ENCODE results near the gene APBB2. TPM values are rescaled to one million over a fixed set of nuclear protein-coding genes. Genes with fewer than 3 reads are reported as not detected.

The APBB2 gene
- total and polyA plus RNA-seq, 2 experiments from 2014 or later = 24.1 to 61.0 TPM

GRCh38 chr4:41143311-41144039, 70.9 kb downstream of the APBB2 start:
- Histone ChIP-seq H3K36me3 (ENCODE audit: low read depth) (no peaks in the 10 kb centered on the region), H3K27ac (peak overlapping the region; percentile 92), H3K4me3 (peak overlapping the region; percentile 63), H3K9ac (peak overlapping the region; percentile 75), H2AFZ (peak overlapping the region; percentile 1; the same call in 1 of the 2 replicates), H3K79me2 (ENCODE audit: insufficient read depth) (peaks cover 58% of the 10 kb centered on the region), H3K4me1 (ENCODE audit: insufficient read depth) (peaks cover 71% of the 10 kb centered on the region), H3K9me3 (ENCODE audit: low read depth) (no peaks in the 10 kb centered on the region), H4K20me1 (ENCODE audit: insufficient read depth) (no peaks in the 10 kb centered on the region), H3F3A (ENCODE audit: insufficient read depth) (peaks cover 85% of the 10 kb centered on the region), H3K9me2 (ENCODE audit: insufficient read depth) (no peaks in the 10 kb centered on the region), H3K27me3 (replicated peaks; ENCODE audit: insufficient read depth) (no peaks in the 10 kb centered on the region), H3K4me2 (ENCODE audit: unreplicated experiment) (peak overlapping the region; percentile 79)
- TF ChIP-seq EZH2phosphoT487 (IDR thresholded peaks at IDR 0.05; ENCODE audit: insufficient read depth, low read depth) (0 out of 2 replicates have a peak, but pooled peaks have one; percentile 38), EZH2 (IDR thresholded peaks at IDR 0.05; ENCODE audit: insufficient read depth, poor library complexity, severe bottlenecking) (no peak)
- WGBS, 2 experiments (ENCODE audit: low coverage in 1 of 2, low lambda C conversion rate in 2 of 2, missing lambda C conversion rate in 2 of 2) = 1 to 5% methylated on average over 6 of the region's 6 CpGs
- in situ Hi-C loops (cut with MboI) = no loop called here
- peak; percentile 94 for DNase-seq

- H3K36me3 ChIP-seq (ENCODE audit: low read depth) = no peaks in the 10 kb centered on the region
- peaks cover 64% of the 10 kb centered on the region for H3K4me1 ChIP-seq (ENCODE audit: insufficient read depth)
- H3K9ac ChIP-seq = peak overlapping the region; percentile 75
- no peak for TF ChIP-seq EZH2phosphoT487 (IDR thresholded peaks at IDR 0.05; ENCODE audit: insufficient read depth, low read depth)
- no peak for TF ChIP-seq EZH2 (IDR thresholded peaks at IDR 0.05; ENCODE audit: insufficient read depth, poor library complexity, severe bottlenecking)
- peaks cover 58% of the 10 kb centered on the region for H3K79me2 ChIP-seq (ENCODE audit: insufficient read depth)
- 9 to 11% methylated on average over 10 of the region's 10 CpGs for WGBS, 2 experiments (ENCODE audit: low coverage in 1 of 2, low lambda C conversion rate in 2 of 2, missing lambda C conversion rate in 2 of 2)
- H3K9me3 ChIP-seq (ENCODE audit: low read depth) = no peaks in the 10 kb centered on the region
- H3K4me2 ChIP-seq (ENCODE audit: unreplicated experiment) = peak overlapping the region; percentile 79
- peaks cover 78% of the 10 kb centered on the region for H3F3A ChIP-seq (ENCODE audit: insufficient read depth)
- H4K20me1 ChIP-seq (ENCODE audit: insufficient read depth) = no peaks in the 10 kb centered on the region
- H3K27me3 ChIP-seq (replicated peaks; ENCODE audit: insufficient read depth) = no peaks in the 10 kb centered on the region
- peak; percentile 65 for DNase-seq
- in situ Hi-C loops (cut with MboI) = no loop called here
- 0 out of 2 replicates have a peak overlapping the region, but pooled peaks have one; percentile 19 for H2AFZ ChIP-seq
- no peaks in the 10 kb centered on the region for H3K9me2 ChIP-seq (ENCODE audit: insufficient read depth)
- H3K27ac ChIP-seq = peak overlapping the region; percentile 92
- H3K4me3 ChIP-seq = peak overlapping the region; percentile 63
Observed at GRCh38 chr4:41142376-41143310, 71.7 kb downstream of the APBB2 start.

GRCh38 chr4:41141900-41142299, 72.4 kb downstream of the APBB2 start:
- Histone ChIP-seq H3K9me3 (ENCODE audit: low read depth) (no peaks in the 10 kb centered on the region), H3F3A (ENCODE audit: insufficient read depth) (peaks cover 72% of the 10 kb centered on the region), H3K4me1 (ENCODE audit: insufficient read depth) (peaks cover 56% of the 10 kb centered on the region), H3K79me2 (ENCODE audit: insufficient read depth) (peaks cover 59% of the 10 kb centered on the region), H3K36me3 (ENCODE audit: low read depth) (peaks cover 3% of the 10 kb centered on the region; the same call in 1 of the 2 replicates), H3K27ac (peak overlapping the region; percentile 92), H3K4me3 (peak overlapping the region; percentile 63), H3K9ac (peak overlapping the region; percentile 75; the same call in 1 of the 2 replicates), H3K27me3 (replicated peaks; ENCODE audit: insufficient read depth) (no peaks in the 10 kb centered on the region), H4K20me1 (ENCODE audit: insufficient read depth) (no peaks in the 10 kb centered on the region), H3K9me2 (ENCODE audit: insufficient read depth) (no peaks in the 10 kb centered on the region), H3K4me2 (ENCODE audit: unreplicated experiment) (peak overlapping the region; percentile 79), H2AFZ (no peak overlapping the region)
- WGBS, 2 experiments (ENCODE audit: low coverage in 1 of 2, low lambda C conversion rate in 2 of 2, missing lambda C conversion rate in 2 of 2) = 11 to 16% methylated on average over 1 of the region's 1 CpG
- no peak for TF ChIP-seq EZH2 (IDR thresholded peaks at IDR 0.05; ENCODE audit: insufficient read depth, poor library complexity, severe bottlenecking)
- TF ChIP-seq EZH2phosphoT487 (IDR thresholded peaks at IDR 0.05; ENCODE audit: insufficient read depth, low read depth) = no peak
- peak; percentile 79 for DNase-seq
- in situ Hi-C loops (cut with MboI) = no loop called here

- Histone ChIP-seq H3K9ac (no peak overlapping the region), H3K4me1 (ENCODE audit: insufficient read depth) (peaks cover 50% of the 10 kb centered on the region), H2AFZ (no peak overlapping the region), H3F3A (ENCODE audit: insufficient read depth) (peaks cover 61% of the 10 kb centered on the region), H3K79me2 (ENCODE audit: insufficient read depth) (peaks cover 59% of the 10 kb centered on the region), H3K36me3 (ENCODE audit: low read depth) (peaks cover 4% of the 10 kb centered on the region; the same call in 1 of the 2 replicates), H3K9me3 (ENCODE audit: low read depth) (no peaks in the 10 kb centered on the region), H4K20me1 (ENCODE audit: insufficient read depth) (no peaks in the 10 kb centered on the region), H3K27me3 (replicated peaks; ENCODE audit: insufficient read depth) (no peaks in the 10 kb centered on the region), H3K4me3 (no peak overlapping the region), H3K4me2 (ENCODE audit: unreplicated experiment) (no peak overlapping the region), H3K9me2 (ENCODE audit: insufficient read depth) (no peaks in the 10 kb centered on the region), H3K27ac (no peak overlapping the region)
- in situ Hi-C loops (cut with MboI) = no loop called here
- no peak for DNase-seq
- 97 to 100% methylated on average over 6 of the region's 6 CpGs for WGBS, 2 experiments (ENCODE audit: low coverage in 1 of 2, low lambda C conversion rate in 2 of 2, missing lambda C conversion rate in 2 of 2)
- TF ChIP-seq EZH2 (IDR thresholded peaks at IDR 0.05; ENCODE audit: insufficient read depth, poor library complexity, severe bottlenecking) (no peak), EZH2phosphoT487 (IDR thresholded peaks at IDR 0.05; ENCODE audit: insufficient read depth, low read depth) (no peak)
Observed at GRCh38 chr4:41140410-41140809, 73.9 kb downstream of the APBB2 start.
